Urothelium cell line (cell line): ENCODE measurements around the gene AIFM1.

Source experiments
- DNase-seq: peaks from one replicate; pipeline ENCODE4 v3.0.0; 2011; ENCODE audit warnings: low spot score, mixed read lengths
- FAIRE-seq: peaks from 2 replicates; lab custom pipeline; 2011; peaks lifted over from hg19 to GRCh38; lab: Jason Lieb, UNC

The AIFM1 gene

GRCh38 chrX:130171446-130172126 lies 5.9 kb upstream of the AIFM1 start, which contains the start of gene RAB33A:
TSS of gene RAB33A (plus strand) at chrX:130171962. CDS start at chrX:130172063, 101 bp downstream.
- FAIRE-seq (no peak), DNase-seq (no peak)

GRCh38 chrX:130170752-130171445 lies 5.3 kb upstream of the AIFM1 start:
- FAIRE-seq: no peak
- DNase-seq: no peak

- FAIRE-seq (no peak), DNase-seq (no peak)
Observed at GRCh38 chrX:130167040-130167439, 1.4 kb upstream of the AIFM1 start.

- FAIRE-seq (no peak), DNase-seq (no peak)
Observed at GRCh38 chrX:130166503-130166777, 799 bp upstream of the AIFM1 start.

GRCh38 chrX:130165181-130165702 lies 399 bp downstream of the AIFM1 start:
- FAIRE-seq (no peak), DNase-seq (peak; percentile 8)

- FAIRE-seq (no peak), DNase-seq (no peak)
Observed at GRCh38 chrX:130163398-130163797, 2.2 kb downstream of the AIFM1 start.

GRCh38 chrX:130162094-130162735 lies 3.4 kb downstream of the AIFM1 start:
- FAIRE-seq: no peak
- no peak for DNase-seq

GRCh38 chrX:130159776-130160175 lies 5.9 kb downstream of the AIFM1 start:
- DNase-seq (no peak), FAIRE-seq (no peak)

- no peak for DNase-seq
- FAIRE-seq: no peak
Observed at GRCh38 chrX:130158311-130158710, 7.3 kb downstream of the AIFM1 start.

- DNase-seq (no peak), FAIRE-seq (no peak)
Observed at GRCh38 chrX:130155564-130155963, 10.1 kb downstream of the AIFM1 start.

GRCh38 chrX:130147631-130148030 lies 18.0 kb downstream of the AIFM1 start:
- FAIRE-seq: no peak
- no peak for DNase-seq

- DNase-seq (no peak), FAIRE-seq (no peak)
Observed at GRCh38 chrX:130145123-130145522, 20.5 kb downstream of the AIFM1 start.

GRCh38 chrX:130144509-130144908 lies 21.1 kb downstream of the AIFM1 start:
- FAIRE-seq (no peak), DNase-seq (no peak)

- FAIRE-seq: no peak
- DNase-seq: no peak
Observed at GRCh38 chrX:130139474-130140201, 26.0 kb downstream of the AIFM1 start.

GRCh38 chrX:130136961-130137360 lies 28.7 kb downstream of the AIFM1 start:
- DNase-seq: no peak
- FAIRE-seq: no peak

GRCh38 chrX:130136496-130136895 lies 29.1 kb downstream of the AIFM1 start:
- no peak for DNase-seq
- FAIRE-seq: no peak

- DNase-seq (no peak), FAIRE-seq (no peak)
Observed at GRCh38 chrX:130130990-130131389, 34.7 kb downstream of the AIFM1 start.

- DNase-seq: no peak
- FAIRE-seq: no peak
Observed at GRCh38 chrX:130125091-130125874, 40.4 kb downstream of the AIFM1 start.

- no peak for DNase-seq
- no peak for FAIRE-seq
Observed at GRCh38 chrX:130124577-130124976, 41.1 kb downstream of the AIFM1 start.

- no peak for FAIRE-seq
- no peak for DNase-seq
Observed at GRCh38 chrX:130121505-130121800, 44.2 kb downstream of the AIFM1 start.
